ENCODE data around the gene FNBP1.

DNA sequence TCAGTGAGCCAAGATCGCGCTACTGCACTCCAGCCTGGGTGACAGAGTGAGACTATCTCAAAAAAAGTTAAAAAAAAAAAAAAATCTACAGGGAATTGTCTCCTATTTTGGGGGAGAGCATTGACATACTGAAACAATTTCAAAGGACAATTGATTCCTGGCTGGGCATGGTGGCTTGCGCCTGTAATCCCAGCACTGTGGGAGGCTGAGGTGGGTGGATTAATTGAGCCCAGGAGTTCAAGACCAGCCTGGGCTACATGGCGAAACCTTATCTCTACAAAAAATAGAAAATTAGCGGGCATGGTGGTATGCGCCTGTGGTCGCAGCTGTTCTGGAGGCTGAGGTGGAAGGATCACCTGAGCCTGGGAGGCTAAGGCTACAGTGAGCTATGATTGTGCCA lies 41.3 kb upstream of the FNBP1 start:
- no peak for TF ChIP-seq HMGXB4 (CRISPR knock-in tag; IDR thresholded peaks at IDR 0.05; ENCODE audit: borderline replicate concordance)
- TF ChIP-seq, protein P1, sequence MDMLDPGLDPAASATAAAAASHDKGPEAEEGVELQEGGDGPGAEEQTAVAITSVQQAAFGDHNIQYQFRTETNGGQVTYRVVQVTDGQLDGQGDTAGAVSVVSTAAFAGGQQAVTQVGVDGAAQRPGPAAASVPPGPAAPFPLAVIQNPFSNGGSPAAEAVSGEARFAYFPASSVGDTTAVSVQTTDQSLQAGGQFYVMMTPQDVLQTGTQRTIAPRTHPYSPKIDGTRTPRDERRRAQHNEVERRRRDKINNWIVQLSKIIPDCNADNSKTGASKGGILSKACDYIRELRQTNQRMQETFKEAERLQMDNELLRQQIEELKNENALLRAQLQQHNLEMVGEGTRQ (IDR thresholded peaks at IDR 0.05): no peak
- no peak for TF ChIP-seq RAD21 (conservative IDR thresholded peaks at IDR 0.05 in 1 of 2, IDR thresholded peaks at IDR 0.05 in 1 of 2)
- TF ChIP-seq CEBPB (IDR thresholded peaks at IDR 0.05): no peak
- TF ChIP-seq POLR2AphosphoS2 (conservative IDR thresholded peaks at IDR 0.05; ENCODE audit: low read length): no peak
- no peak for TF ChIP-seq PHF8 (IDR thresholded peaks at IDR 0.05; ENCODE audit: borderline replicate concordance, low read depth)
- no peak for TF ChIP-seq REST (IDR thresholded peaks at IDR 0.05)
- TF ChIP-seq CTCF (IDR thresholded peaks at IDR 0.05): no peak
